ENCODE data around the gene NOL9. TPM values are rescaled to one million over a fixed set of nuclear protein-coding genes. Genes with fewer than 3 reads are reported as not detected.

The NOL9 gene
- total RNA-seq, 1 donor from 2014 or later, result 48.0 TPM

- no peak for TF ChIP-seq EZH2phosphoT487 (IDR thresholded peaks at IDR 0.05)
- TF ChIP-seq EZH2 (IDR thresholded peaks at IDR 0.05), result no peak
- no peak for TF ChIP-seq CTCF (IDR thresholded peaks at IDR 0.05)
- Histone ChIP-seq H3K4me1 (no peaks in the 10 kb centered on the region), H3K79me2 (ENCODE audit: low read depth) (no peaks in the 10 kb centered on the region), H3K9ac (no peak overlapping the region), H3K9me3 (ENCODE audit: low read depth) (no peaks in the 10 kb centered on the region), H3F3A (ENCODE audit: low read depth) (no peaks in the 10 kb centered on the region), H3K4me3 (no peak overlapping the region), H3K27ac (no peak overlapping the region), H2AFZ (replicated peaks) (no peak overlapping the region), H3K36me3 (no peaks in the 10 kb centered on the region), H3K4me2 (no peak overlapping the region), H4K20me1 (ENCODE audit: low read depth) (peaks cover 10% of the 10 kb centered on the region), H3K27me3 (no peaks in the 10 kb centered on the region)
- H3K9me3 Mint-ChIP-seq, result no peaks in the 10 kb centered on the region
- DNase-seq (ENCODE audit: low spot score), result no peak
- no peak overlapping the region for H3K27ac Mint-ChIP-seq
- peaks cover 4% of the 10 kb centered on the region for H3K27me3 Mint-ChIP-seq (ENCODE audit: insufficient read depth, low read depth)
- peaks cover 7% of the 10 kb centered on the region for H3K36me3 Mint-ChIP-seq
- no peaks in the 10 kb centered on the region for H3K4me1 Mint-ChIP-seq
- H3K4me3 Mint-ChIP-seq, result no peak overlapping the region
These were observed 36.9 kb upstream of the NOL9 start for GRCh38 chr1:6591222-6591621.

DNA sequence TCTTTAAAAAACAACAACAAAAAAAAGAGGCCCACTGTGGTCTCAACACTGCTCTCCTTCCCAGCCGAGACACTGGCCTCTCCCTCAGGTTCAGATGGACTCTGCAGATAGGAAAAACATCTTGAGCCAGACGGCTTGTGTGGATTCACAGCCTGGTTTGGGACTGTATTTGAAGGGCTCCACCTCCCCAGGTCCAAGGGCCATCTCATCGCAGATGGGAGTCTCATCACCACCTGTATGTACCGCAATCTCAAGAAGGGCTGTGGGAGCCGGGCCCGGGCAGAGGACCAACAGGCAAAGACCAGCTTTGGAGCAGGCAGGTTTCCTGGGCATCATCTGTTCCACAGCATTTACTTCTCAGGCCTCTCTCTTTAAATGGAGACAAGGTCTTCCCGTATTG lies 35.7 kb upstream of the NOL9 start:
- Histone ChIP-seq H3K9me3 (ENCODE audit: low read depth) (no peaks in the 10 kb centered on the region), H3K79me2 (ENCODE audit: low read depth) (no peaks in the 10 kb centered on the region), H3K4me1 (no peaks in the 10 kb centered on the region), H2AFZ (replicated peaks) (no peak overlapping the region), H3K27me3 (no peaks in the 10 kb centered on the region), H3F3A (ENCODE audit: low read depth) (no peaks in the 10 kb centered on the region), H3K9ac (no peak overlapping the region), H3K4me2 (no peak overlapping the region), H4K20me1 (ENCODE audit: low read depth) (peaks cover 9% of the 10 kb centered on the region), H3K27ac (no peak overlapping the region), H3K4me3 (no peak overlapping the region), H3K36me3 (no peaks in the 10 kb centered on the region)
- H3K27me3 Mint-ChIP-seq (ENCODE audit: insufficient read depth, low read depth), result peaks cover 4% of the 10 kb centered on the region
- no peak for DNase-seq (ENCODE audit: low spot score)
- no peak overlapping the region for H3K27ac Mint-ChIP-seq
- H3K36me3 Mint-ChIP-seq, result peaks cover 4% of the 10 kb centered on the region
- TF ChIP-seq EZH2 (IDR thresholded peaks at IDR 0.05), result no peak
- no peak for TF ChIP-seq CTCF (IDR thresholded peaks at IDR 0.05)
- TF ChIP-seq EZH2phosphoT487 (IDR thresholded peaks at IDR 0.05), result no peak
- no peaks in the 10 kb centered on the region for H3K9me3 Mint-ChIP-seq
- no peaks in the 10 kb centered on the region for H3K4me1 Mint-ChIP-seq
- H3K4me3 Mint-ChIP-seq, result no peak overlapping the region

- H3K27ac ChIP-seq, result no peak overlapping the region
- peaks cover 10% of the 10 kb centered on the region for H4K20me1 ChIP-seq (ENCODE audit: low read depth)
These were observed 34.7 kb upstream of the NOL9 start for GRCh38 chr1:6588893-6589520.

More at GRCh38 chr1:6588893-6589520, 34.7 kb upstream of the NOL9 start:
- Histone ChIP-seq H3K36me3 (no peaks in the 10 kb centered on the region), H3K4me1 (no peaks in the 10 kb centered on the region), H3K4me2 (no peak overlapping the region), H3F3A (ENCODE audit: low read depth) (peaks cover 2% of the 10 kb centered on the region), H3K4me3 (no peak overlapping the region), H3K79me2 (ENCODE audit: low read depth) (no peaks in the 10 kb centered on the region), H2AFZ (replicated peaks) (no peak overlapping the region), H3K9ac (no peak overlapping the region), H3K9me3 (ENCODE audit: low read depth) (no peaks in the 10 kb centered on the region), H3K27me3 (no peaks in the 10 kb centered on the region)
- TF ChIP-seq EZH2 (IDR thresholded peaks at IDR 0.05) (no peak), CTCF (IDR thresholded peaks at IDR 0.05) (no peak), EZH2phosphoT487 (IDR thresholded peaks at IDR 0.05) (no peak)
- no peak overlapping the region for H3K27ac Mint-ChIP-seq
- no peak overlapping the region for H3K4me3 Mint-ChIP-seq
- no peak for DNase-seq (ENCODE audit: low spot score)
- peaks cover 4% of the 10 kb centered on the region for H3K36me3 Mint-ChIP-seq
- H3K4me1 Mint-ChIP-seq, result no peaks in the 10 kb centered on the region
- H3K9me3 Mint-ChIP-seq, result no peaks in the 10 kb centered on the region
- peaks cover 4% of the 10 kb centered on the region for H3K27me3 Mint-ChIP-seq (ENCODE audit: insufficient read depth, low read depth)

Measured in neural progenitor cell (in vitro differentiated cells).